SK-N-SH treated with all-trans-retinoic acid at 6 μM for 48 hours (cell line): ENCODE data around the gene YY2.

Source experiments
- ATAC-seq: fragments of 200-7000 bp; cut with Tn5 transposase; 3 replicates; pipeline ENCODE4 v1.9.1; 2020; ENCODE audit warnings: mild to moderate bottlenecking, moderate library complexity
- ARNTL ChIP-seq: fragments of 450-650 bp; formaldehyde crosslinking; IDR thresholded peaks from 2 replicates; pipeline ENCODE4 v1.5.0; 2020; ENCODE audit warnings: low read depth, mild to moderate bottlenecking, moderate library complexity, borderline replicate concordance
- CSDC2 ChIP-seq: fragments of 250-450 bp; sonication (Bioruptor Pico); IDR thresholded peaks from 2 replicates; pipeline ENCODE4 v1.5.0; 2020; ENCODE audit warnings: mild to moderate bottlenecking, moderate library complexity
- ESRRG ChIP-seq: fragments of 250-450 bp; sonication (Bioruptor Pico); IDR thresholded peaks from 2 replicates; pipeline ENCODE4 v1.6.1; 2021; ENCODE audit warnings: mild to moderate bottlenecking
- GLIS3 ChIP-seq: fragments of 250-450 bp; sonication (Bioruptor Pico); IDR thresholded peaks from 2 replicates; pipeline ENCODE4 v1.5.0; 2020; ENCODE audit warnings: mild to moderate bottlenecking, moderate library complexity
- ISL1 ChIP-seq: fragments of 250-450 bp; sonication (Bioruptor Pico); IDR thresholded peaks from 2 replicates; pipeline ENCODE4 v2.1.2; 2022; ENCODE audit warnings: mild to moderate bottlenecking, moderate library complexity
- RARB ChIP-seq: fragments of 250-450 bp; sonication (Bioruptor Pico); IDR thresholded peaks from 2 replicates; pipeline ENCODE4 v1.8.0; 2021; ENCODE audit warnings: mild to moderate bottlenecking, moderate library complexity
- SNAI2 ChIP-seq: fragments of 250-450 bp; sonication (Bioruptor Pico); IDR thresholded peaks from 2 replicates; pipeline ENCODE4 v1.5.0; 2020; ENCODE audit warnings: mild to moderate bottlenecking, moderate library complexity
- TCF4 ChIP-seq: fragments of 250-450 bp; sonication (Bioruptor Pico); IDR thresholded peaks from 2 replicates; pipeline ENCODE4 v1.8.0; 2021; ENCODE audit warnings: mild to moderate bottlenecking, moderate library complexity, borderline replicate concordance
- ZC3H10 ChIP-seq: fragments of 250-450 bp; sonication (Bioruptor Pico); IDR thresholded peaks from 2 replicates; pipeline ENCODE4 v1.5.1; 2021; ENCODE audit warnings: mild to moderate bottlenecking, moderate library complexity
- ZFP3 ChIP-seq: fragments of 250-450 bp; sonication (Bioruptor Pico); IDR thresholded peaks from 2 replicates; pipeline ENCODE4 v1.5.0; 2020; ENCODE audit warnings: mild to moderate bottlenecking, moderate library complexity
- ZFP30 ChIP-seq: fragments of 450-650 bp; formaldehyde crosslinking; IDR thresholded peaks from 2 replicates; pipeline ENCODE4 v1.5.0; 2022; ENCODE audit warnings: mild to moderate bottlenecking, moderate library complexity
- ZNF565 ChIP-seq: fragments of 450-650 bp; formaldehyde crosslinking; conservative IDR thresholded peaks from 2 replicates; pipeline ENCODE4 v1.5.0; 2020; ENCODE audit warnings: low read depth, mild to moderate bottlenecking, moderate library complexity
- ZNF70 ChIP-seq: fragments of 450-650 bp; formaldehyde crosslinking; IDR thresholded peaks from 2 replicates; pipeline ENCODE4 v1.5.0; 2020; ENCODE audit warnings: mild to moderate bottlenecking, moderate library complexity
- ZNF8 ChIP-seq: fragments of 450-650 bp; formaldehyde crosslinking; IDR thresholded peaks from 2 replicates; pipeline ENCODE4 v1.5.0; 2020; ENCODE audit warnings: mild to moderate bottlenecking, moderate library complexity
- TF ChIP-seq, protein P1 (sequence below): fragments of 250-450 bp; sonication (Bioruptor Pico); IDR thresholded peaks from 2 replicates; pipeline ENCODE4 v1.8.0; 2020; ENCODE audit warnings: mild to moderate bottlenecking, moderate library complexity, borderline replicate concordance
- TF ChIP-seq, protein P2 (sequence below): fragments of 250-450 bp; sonication (Bioruptor Pico); IDR thresholded peaks from 2 replicates; pipeline ENCODE4 v1.5.1; 2020; ENCODE audit warnings: low read depth, mild to moderate bottlenecking, moderate library complexity
- TF ChIP-seq, protein P3 (sequence below): fragments of 250-450 bp; sonication (Bioruptor Pico); IDR thresholded peaks from 2 replicates; pipeline ENCODE4 v1.5.0; 2020; ENCODE audit warnings: mild to moderate bottlenecking, moderate library complexity
- TF ChIP-seq, protein P4 (sequence below): fragments of 250-450 bp; sonication (Bioruptor Pico); IDR thresholded peaks from 2 replicates; pipeline ENCODE4 v1.5.1; 2021; ENCODE audit warnings: mild to moderate bottlenecking, moderate library complexity
- TF ChIP-seq, protein P5 (sequence below): fragments of 250-450 bp; sonication (Bioruptor Pico); IDR thresholded peaks from 2 replicates; pipeline ENCODE4 v1.8.0; 2021; ENCODE audit warnings: low read depth, mild to moderate bottlenecking, moderate library complexity, borderline replicate concordance

The YY2 gene

DNA sequence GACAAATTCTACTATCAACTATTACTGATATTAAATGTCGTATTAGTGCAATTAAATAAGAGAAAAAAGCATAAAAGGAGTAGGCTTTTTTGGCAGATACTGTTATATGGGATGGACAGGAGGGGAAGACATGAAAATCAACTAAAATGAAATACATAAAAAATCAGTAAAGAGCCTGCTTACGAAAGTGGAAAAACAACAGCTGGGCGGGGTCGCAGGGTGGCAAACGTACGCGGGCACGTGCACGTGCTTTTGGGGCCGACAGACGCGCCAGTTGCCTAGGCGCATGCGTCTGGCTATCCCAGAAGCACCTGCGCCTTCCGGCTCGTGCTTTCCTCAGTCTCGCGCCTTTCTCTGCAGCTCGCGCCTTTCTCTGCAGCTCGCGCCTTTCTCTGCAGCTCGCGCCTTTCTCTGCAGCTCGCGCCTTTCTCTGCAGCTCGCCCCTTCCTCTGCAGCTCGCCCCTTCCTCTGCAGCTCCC, at the start of gene YY2:
YY2 (plus strand) TSS at position 51 of the 479 bp plus-strand sequence. CDS start 498 bp downstream, outside the sequence.
- no peak for ATAC-seq
- no peak for TF ChIP-seq ARNTL (CRISPR knock-in tag)
- TF ChIP-seq, protein P1, sequence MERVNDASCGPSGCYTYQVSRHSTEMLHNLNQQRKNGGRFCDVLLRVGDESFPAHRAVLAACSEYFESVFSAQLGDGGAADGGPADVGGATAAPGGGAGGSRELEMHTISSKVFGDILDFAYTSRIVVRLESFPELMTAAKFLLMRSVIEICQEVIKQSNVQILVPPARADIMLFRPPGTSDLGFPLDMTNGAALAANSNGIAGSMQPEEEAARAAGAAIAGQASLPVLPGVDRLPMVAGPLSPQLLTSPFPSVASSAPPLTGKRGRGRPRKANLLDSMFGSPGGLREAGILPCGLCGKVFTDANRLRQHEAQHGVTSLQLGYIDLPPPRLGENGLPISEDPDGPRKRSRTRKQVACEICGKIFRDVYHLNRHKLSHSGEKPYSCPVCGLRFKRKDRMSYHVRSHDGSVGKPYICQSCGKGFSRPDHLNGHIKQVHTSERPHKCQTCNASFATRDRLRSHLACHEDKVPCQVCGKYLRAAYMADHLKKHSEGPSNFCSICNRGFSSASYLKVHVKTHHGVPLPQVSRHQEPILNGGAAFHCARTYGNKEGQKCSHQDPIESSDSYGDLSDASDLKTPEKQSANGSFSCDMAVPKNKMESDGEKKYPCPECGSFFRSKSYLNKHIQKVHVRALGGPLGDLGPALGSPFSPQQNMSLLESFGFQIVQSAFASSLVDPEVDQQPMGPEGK, result no peak
- TF ChIP-seq ZFP3, result no peak
- TF ChIP-seq, all 23 proteins: peak for 0

DNA sequence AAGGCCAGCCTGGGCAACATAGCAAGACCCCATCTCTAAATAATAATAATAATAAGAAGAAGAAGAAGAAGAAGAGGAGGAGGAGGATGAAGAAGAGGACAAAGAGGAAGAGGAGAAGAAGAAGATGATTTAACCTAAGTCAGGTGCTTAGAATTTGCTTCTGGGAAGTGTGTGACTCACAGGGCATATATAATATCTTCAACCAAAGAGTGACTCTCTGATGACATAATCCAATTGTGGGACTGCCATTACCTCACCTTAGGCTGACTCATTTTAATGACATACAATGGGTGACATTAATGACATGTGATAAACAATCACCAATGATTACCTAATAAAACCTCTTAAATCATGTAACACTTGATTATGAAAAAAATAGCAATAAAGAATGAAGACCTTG, 49.1 kb upstream of the YY2 start:
- TF ChIP-seq ZNF8 (CRISPR knock-in tag) (no peak), ZFP30 (CRISPR knock-in tag) (no peak), GLIS3 (CRISPR knock-in tag) (no peak), TCF4 (CRISPR knock-in tag) (no peak)
- TF ChIP-seq, protein P2, sequence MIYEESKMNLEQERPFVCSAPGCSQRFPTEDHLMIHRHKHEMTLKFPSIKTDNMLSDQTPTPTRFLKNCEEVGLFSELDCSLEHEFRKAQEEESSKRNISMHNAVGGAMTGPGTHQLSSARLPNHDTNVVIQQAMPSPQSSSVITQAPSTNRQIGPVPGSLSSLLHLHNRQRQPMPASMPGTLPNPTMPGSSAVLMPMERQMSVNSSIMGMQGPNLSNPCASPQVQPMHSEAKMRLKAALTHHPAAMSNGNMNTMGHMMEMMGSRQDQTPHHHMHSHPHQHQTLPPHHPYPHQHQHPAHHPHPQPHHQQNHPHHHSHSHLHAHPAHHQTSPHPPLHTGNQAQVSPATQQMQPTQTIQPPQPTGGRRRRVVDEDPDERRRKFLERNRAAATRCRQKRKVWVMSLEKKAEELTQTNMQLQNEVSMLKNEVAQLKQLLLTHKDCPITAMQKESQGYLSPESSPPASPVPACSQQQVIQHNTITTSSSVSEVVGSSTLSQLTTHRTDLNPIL (CRISPR knock-in tag), result peak; percentile 61; the same call in 1 of the 2 replicates
- ATAC-seq, result no peak

DNA sequence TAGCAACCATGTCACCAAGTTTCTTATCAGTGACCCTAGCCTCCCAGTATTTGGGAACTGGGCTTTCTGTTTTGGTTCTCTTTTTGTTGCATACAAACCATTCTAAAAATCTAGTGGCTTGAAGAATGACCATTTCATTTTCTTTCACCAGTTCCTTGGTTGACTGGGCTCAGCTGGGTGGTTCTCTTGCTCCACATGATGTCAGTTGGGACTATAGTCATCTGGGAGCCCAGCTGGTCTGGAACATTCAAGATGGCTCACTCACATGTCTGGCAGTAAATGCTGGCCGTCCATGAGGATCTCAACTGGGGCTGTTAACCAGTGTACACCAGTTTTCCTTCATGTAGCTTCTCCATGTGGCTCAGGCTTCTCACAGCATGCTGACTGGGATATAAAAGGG, 44.0 kb upstream of the YY2 start:
- no peak for TF ChIP-seq SNAI2
- no peak for TF ChIP-seq GLIS3 (CRISPR knock-in tag)
- TF ChIP-seq ZFP30 (CRISPR knock-in tag), result no peak
- TF ChIP-seq, all 23 proteins: peak for 0
- no peak for ATAC-seq

DNA sequence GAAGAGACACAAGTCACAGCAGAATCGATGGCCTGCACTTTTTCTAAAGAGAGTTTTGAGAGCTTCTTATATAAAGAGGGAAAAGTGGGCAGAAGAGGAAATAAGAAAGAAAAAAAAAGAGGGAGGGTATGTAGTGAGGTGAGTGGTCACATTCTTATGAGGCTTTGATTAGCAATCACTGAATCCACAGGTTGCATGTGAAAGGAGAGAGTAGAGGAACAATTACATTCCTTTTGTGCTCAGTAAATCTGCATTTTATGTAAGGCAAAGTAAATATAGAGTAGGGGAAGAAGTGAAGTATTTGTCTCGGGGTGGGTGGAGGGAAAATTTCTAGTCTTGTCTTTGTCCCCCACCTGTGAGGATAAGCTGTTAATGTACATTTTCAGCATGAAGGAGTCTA, 43.2 kb upstream of the YY2 start:
- TF ChIP-seq ZNF8 (CRISPR knock-in tag) (no peak), ZNF70 (CRISPR knock-in tag) (no peak), CSDC2 (CRISPR knock-in tag) (no peak), ZNF565 (CRISPR knock-in tag) (no peak), GLIS3 (CRISPR knock-in tag) (no peak), ARNTL (CRISPR knock-in tag) (no peak), RARB (CRISPR knock-in tag) (no peak), ZFP3 (no peak), ZC3H10 (no peak), ESRRG (CRISPR knock-in tag) (no peak), ISL1 (CRISPR knock-in tag) (no peak)
- TF ChIP-seq, protein P1, result no peak
- TF ChIP-seq, protein P3, sequence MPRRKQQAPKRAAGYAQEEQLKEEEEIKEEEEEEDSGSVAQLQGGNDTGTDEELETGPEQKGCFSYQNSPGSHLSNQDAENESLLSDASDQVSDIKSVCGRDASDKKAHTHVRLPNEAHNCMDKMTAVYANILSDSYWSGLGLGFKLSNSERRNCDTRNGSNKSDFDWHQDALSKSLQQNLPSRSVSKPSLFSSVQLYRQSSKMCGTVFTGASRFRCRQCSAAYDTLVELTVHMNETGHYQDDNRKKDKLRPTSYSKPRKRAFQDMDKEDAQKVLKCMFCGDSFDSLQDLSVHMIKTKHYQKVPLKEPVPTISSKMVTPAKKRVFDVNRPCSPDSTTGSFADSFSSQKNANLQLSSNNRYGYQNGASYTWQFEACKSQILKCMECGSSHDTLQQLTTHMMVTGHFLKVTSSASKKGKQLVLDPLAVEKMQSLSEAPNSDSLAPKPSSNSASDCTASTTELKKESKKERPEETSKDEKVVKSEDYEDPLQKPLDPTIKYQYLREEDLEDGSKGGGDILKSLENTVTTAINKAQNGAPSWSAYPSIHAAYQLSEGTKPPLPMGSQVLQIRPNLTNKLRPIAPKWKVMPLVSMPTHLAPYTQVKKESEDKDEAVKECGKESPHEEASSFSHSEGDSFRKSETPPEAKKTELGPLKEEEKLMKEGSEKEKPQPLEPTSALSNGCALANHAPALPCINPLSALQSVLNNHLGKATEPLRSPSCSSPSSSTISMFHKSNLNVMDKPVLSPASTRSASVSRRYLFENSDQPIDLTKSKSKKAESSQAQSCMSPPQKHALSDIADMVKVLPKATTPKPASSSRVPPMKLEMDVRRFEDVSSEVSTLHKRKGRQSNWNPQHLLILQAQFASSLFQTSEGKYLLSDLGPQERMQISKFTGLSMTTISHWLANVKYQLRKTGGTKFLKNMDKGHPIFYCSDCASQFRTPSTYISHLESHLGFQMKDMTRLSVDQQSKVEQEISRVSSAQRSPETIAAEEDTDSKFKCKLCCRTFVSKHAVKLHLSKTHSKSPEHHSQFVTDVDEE (CRISPR knock-in tag), result no peak
- TF ChIP-seq, protein P2 (CRISPR knock-in tag), result no peak
- TF ChIP-seq, protein P4, sequence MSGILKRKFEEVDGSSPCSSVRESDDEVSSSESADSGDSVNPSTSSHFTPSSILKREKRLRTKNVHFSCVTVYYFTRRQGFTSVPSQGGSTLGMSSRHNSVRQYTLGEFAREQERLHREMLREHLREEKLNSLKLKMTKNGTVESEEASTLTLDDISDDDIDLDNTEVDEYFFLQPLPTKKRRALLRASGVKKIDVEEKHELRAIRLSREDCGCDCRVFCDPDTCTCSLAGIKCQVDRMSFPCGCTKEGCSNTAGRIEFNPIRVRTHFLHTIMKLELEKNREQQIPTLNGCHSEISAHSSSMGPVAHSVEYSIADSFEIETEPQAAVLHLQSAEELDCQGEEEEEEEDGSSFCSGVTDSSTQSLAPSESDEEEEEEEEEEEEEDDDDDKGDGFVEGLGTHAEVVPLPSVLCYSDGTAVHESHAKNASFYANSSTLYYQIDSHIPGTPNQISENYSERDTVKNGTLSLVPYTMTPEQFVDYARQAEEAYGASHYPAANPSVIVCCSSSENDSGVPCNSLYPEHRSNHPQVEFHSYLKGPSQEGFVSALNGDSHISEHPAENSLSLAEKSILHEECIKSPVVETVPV (CRISPR knock-in tag), result no peak
- TF ChIP-seq, protein P5, sequence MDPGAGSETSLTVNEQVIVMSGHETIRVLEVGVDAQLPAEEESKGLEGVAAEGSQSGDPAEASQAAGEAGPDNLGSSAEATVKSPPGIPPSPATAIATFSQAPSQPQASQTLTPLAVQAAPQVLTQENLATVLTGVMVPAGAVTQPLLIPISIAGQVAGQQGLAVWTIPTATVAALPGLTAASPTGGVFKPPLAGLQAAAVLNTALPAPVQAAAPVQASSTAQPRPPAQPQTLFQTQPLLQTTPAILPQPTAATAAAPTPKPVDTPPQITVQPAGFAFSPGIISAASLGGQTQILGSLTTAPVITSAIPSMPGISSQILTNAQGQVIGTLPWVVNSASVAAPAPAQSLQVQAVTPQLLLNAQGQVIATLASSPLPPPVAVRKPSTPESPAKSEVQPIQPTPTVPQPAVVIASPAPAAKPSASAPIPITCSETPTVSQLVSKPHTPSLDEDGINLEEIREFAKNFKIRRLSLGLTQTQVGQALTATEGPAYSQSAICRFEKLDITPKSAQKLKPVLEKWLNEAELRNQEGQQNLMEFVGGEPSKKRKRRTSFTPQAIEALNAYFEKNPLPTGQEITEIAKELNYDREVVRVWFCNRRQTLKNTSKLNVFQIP (CRISPR knock-in tag), result no peak
- TF ChIP-seq, all 23 proteins: peak for 0
- ATAC-seq, result no peak
